GM23338 (cell line): Measurements from ENCODE around the gene ALDH9A1. TPM values are rescaled to one million over a fixed set of nuclear protein-coding genes. Genes with fewer than 3 reads are reported as not detected.
A peak's percentile ranks its signal among the peaks of the same experiment; 100 is the strongest.

Source experiments
- ATAC-seq: fragments of 200-7000 bp; cut with Tn5 transposase; 3 replicates; pipeline ENCODE4 v1.9.1; 2020
- DNase-seq: peaks from one replicate; pipeline ENCODE4 v3.0.0-alpha.2; 2015; ENCODE audit warnings: low spot score
- H2AFZ ChIP-seq: fragments of 200-600 bp; sonication (generic); 2 replicates; pipeline ENCODE4 v1.8.0; 2016; ENCODE audit warnings: antibody characterized with exemption, mild to moderate bottlenecking, moderate library complexity
- H3F3A ChIP-seq: fragments of 200-600 bp; sonication (generic); replicated peaks from 2 replicates; pipeline ENCODE4 v1.8.0; 2017; ENCODE audit warnings: antibody characterized with exemption, mixed run types, low read depth
- H3K27ac ChIP-seq: fragments of 200-600 bp; sonication (generic); 2 replicates; pipeline ENCODE4 v1.6.1; 2016; ENCODE audit warnings: low read depth
- H3K27me3 ChIP-seq: fragments of 200-600 bp; sonication (generic); 2 replicates; pipeline ENCODE4 v1.8.0; 2016; ENCODE audit warnings: mild to moderate bottlenecking, mixed run types, moderate library complexity; ENCODE audit not compliant: insufficient read depth
- H3K36me3 ChIP-seq: fragments of 200-600 bp; sonication (generic); 2 replicates; pipeline ENCODE4 v1.8.0; 2016; ENCODE audit warnings: mild to moderate bottlenecking; ENCODE audit not compliant: insufficient read depth
- H3K4me1 ChIP-seq: fragments of 200-600 bp; sonication (generic); 2 replicates; pipeline ENCODE4 v1.8.0; 2016; ENCODE audit warnings: mild to moderate bottlenecking, moderate library complexity; ENCODE audit not compliant: insufficient read depth
- H3K4me2 ChIP-seq: fragments of 200-600 bp; sonication (generic); 2 replicates; pipeline ENCODE4 v1.7.1; 2017; ENCODE audit warnings: mixed run types
- H3K4me3 ChIP-seq: fragments of 200-600 bp; sonication (generic); 2 replicates; pipeline ENCODE4 v1.6.1; 2016; ENCODE audit warnings: mixed run types
- H3K79me2 ChIP-seq: fragments of 200-600 bp; sonication (generic); replicated peaks from 2 replicates; pipeline ENCODE4 v1.8.0; 2017; ENCODE audit warnings: mild to moderate bottlenecking; ENCODE audit not compliant: insufficient read depth
- H3K9me2 ChIP-seq: fragments of 200-600 bp; sonication (generic); 2 replicates; pipeline ENCODE4 v1.8.0; 2017; ENCODE audit not compliant: insufficient read depth
- H4K20me1 ChIP-seq: fragments of 200-600 bp; sonication (generic); replicated peaks from 2 replicates; pipeline ENCODE4 v1.8.0; 2017; ENCODE audit warnings: mild to moderate bottlenecking; ENCODE audit not compliant: insufficient read depth
- H3K27ac Mint-ChIP-seq: 2 replicates; pipeline ENCODE4 v1.8.0; 2020; ENCODE audit warnings: inconsistent platforms, mild to moderate bottlenecking, moderate library complexity, mixed read lengths
- H3K27me3 Mint-ChIP-seq: 3 replicates; pipeline ENCODE4 v1.8.0; 2022; ENCODE audit warnings: low read depth, mild to moderate bottlenecking, moderate library complexity, mixed read lengths, inconsistent platforms; ENCODE audit not compliant: insufficient read depth, poor library complexity
- H3K36me3 Mint-ChIP-seq: 3 replicates; pipeline ENCODE4 v1.8.0; 2021; ENCODE audit warnings: low read depth, mild to moderate bottlenecking, inconsistent platforms, moderate library complexity, mixed read lengths
- H3K4me1 Mint-ChIP-seq: 3 replicates; pipeline ENCODE4 v1.8.0; 2020; ENCODE audit warnings: mild to moderate bottlenecking, inconsistent platforms, mixed read lengths
- H3K4me3 Mint-ChIP-seq: 3 replicates; pipeline ENCODE4 v1.8.0; 2021; ENCODE audit warnings: moderate library complexity, mild to moderate bottlenecking, inconsistent platforms, mixed read lengths
- H3K9me3 Mint-ChIP-seq: 3 replicates; pipeline ENCODE4 v1.8.0; 2020; ENCODE audit warnings: moderate library complexity, mild to moderate bottlenecking, inconsistent platforms, mixed read lengths
- CREB1 ChIP-seq: fragments of 250-450 bp; sonication (Bioruptor Pico); IDR thresholded peaks from 2 replicates; pipeline ENCODE4 v1.5.0; 2020; ENCODE audit warnings: low read depth, mild to moderate bottlenecking, moderate library complexity
- EZH2 ChIP-seq: fragments of 200-600 bp; sonication (generic); IDR thresholded peaks from one replicate; pipeline ENCODE4 v1.8.0; 2017; ENCODE audit warnings: antibody characterized with exemption, mild to moderate bottlenecking, low read depth; ENCODE audit not compliant: unreplicated experiment
- EZH2phosphoT487 ChIP-seq: fragments of 200-600 bp; sonication (generic); IDR thresholded peaks from one replicate; pipeline ENCODE4 v1.8.1; 2018; ENCODE audit warnings: antibody characterized with exemption; ENCODE audit not compliant: unreplicated experiment
- JUNB ChIP-seq: IDR thresholded peaks from one replicate; pipeline ENCODE4 v1.6.1; 2016; ENCODE audit warnings: antibody characterized with exemption; ENCODE audit not compliant: unreplicated experiment
- NANOG ChIP-seq: IDR thresholded peaks from 2 replicates; pipeline ENCODE4 v1.6.1; 2016; ENCODE audit warnings: antibody characterized with exemption, borderline replicate concordance
- POLR2AphosphoS5 ChIP-seq: IDR thresholded peaks from 2 replicates; pipeline ENCODE4 v1.6.1; 2016; ENCODE audit warnings: antibody characterized with exemption, low read depth
- STAT1 ChIP-seq: IDR thresholded peaks from one replicate; pipeline ENCODE4 v1.6.1; 2016; ENCODE audit warnings: antibody characterized with exemption; ENCODE audit not compliant: unreplicated experiment
- ZNF114 ChIP-seq: fragments of 250-450 bp; sonication (Bioruptor Pico); IDR thresholded peaks from 2 replicates; pipeline ENCODE4 v1.5.0; 2020; ENCODE audit warnings: mild to moderate bottlenecking, moderate library complexity
- ZNF331 ChIP-seq: fragments of 250-450 bp; sonication (Bioruptor Pico); IDR thresholded peaks from 2 replicates; pipeline ENCODE4 v1.5.0; 2020; ENCODE audit warnings: low read depth, mild to moderate bottlenecking, moderate library complexity
- ZNF462 ChIP-seq: fragments of 250-450 bp; sonication (Bioruptor Pico); IDR thresholded peaks from 2 replicates; pipeline ENCODE4 v1.5.0; 2020; ENCODE audit warnings: mild to moderate bottlenecking, moderate library complexity
- polyA plus RNA-seq: library from polyadenylated mRNA; unstranded; fragments of >200 nt; fragmentation: Nextera tagmentation; extraction: Ambion mirVana; gene quantifications from 2 replicates; pipeline ENCODE4 v1.2.1, GENCODE V29; 2016
- total RNA-seq: library from RNA; depleted of rRNA; stranded (reverse); fragments of >200 nt; shearing (Covaris generic); gene quantifications from 2 replicates; pipeline ENCODE4 v1.2.3, GENCODE V29; 2014
- TF ChIP-seq, protein P1 (sequence below), 2 experiments: fragments of 200-600 bp in 1 of 2; sonication (generic) in 1 of 2; conservative IDR thresholded peaks; 2 replicates each; pipeline versions ENCODE4 v1.5.1 to v1.6.1; 2016 to 2017; ENCODE audit warnings: antibody characterized with exemption in 2 of 2, low read depth in 2 of 2, mild to moderate bottlenecking in 2 of 2, moderate library complexity in 1 of 2
- TF ChIP-seq, protein P2 (sequence below): IDR thresholded peaks from 2 replicates; pipeline ENCODE4 v1.6.1; 2016; ENCODE audit warnings: antibody characterized with exemption
- TF ChIP-seq, protein P3 (sequence below): IDR thresholded peaks from one replicate; pipeline ENCODE4 v1.6.1; 2018; ENCODE audit warnings: antibody characterized with exemption; ENCODE audit not compliant: unreplicated experiment

ALDH9A1 gene
- total and polyA plus RNA-seq, 2 experiments from 2014 or later: 50.6 to 59.2 TPM

GRCh38 chr1:165633614-165634013, 64.7 kb downstream of the ALDH9A1 start:
- Histone ChIP-seq H3K27me3 (no peaks in the 10 kb centered on the region), H3K4me1 (peaks cover 45% of the 10 kb centered on the region), H3K4me2 (0 out of 2 replicates have a peak overlapping the region, but pooled peaks have one; percentile 54), H3K9me2 (no peaks in the 10 kb centered on the region), H3K4me3 (no peak overlapping the region), H3F3A (no peaks in the 10 kb centered on the region), H2AFZ (no peak overlapping the region), H3K27ac (no peak overlapping the region), H3K79me2 (peaks cover 58% of the 10 kb centered on the region), H4K20me1 (peaks cover 12% of the 10 kb centered on the region; the same call in 1 of the 2 replicates), H3K36me3 (peaks cover 5% of the 10 kb centered on the region; the same call in 1 of the 2 replicates)
- H3K9me3 Mint-ChIP-seq: no peaks in the 10 kb centered on the region
- H3K4me1 Mint-ChIP-seq: peaks cover 48% of the 10 kb centered on the region
- TF ChIP-seq JUNB: no peak
- no peak for TF ChIP-seq ZNF114 (CRISPR knock-in tag)
- no peak for TF ChIP-seq CREB1 (CRISPR knock-in tag)
- no peak for TF ChIP-seq NANOG
- TF ChIP-seq, protein P1, sequence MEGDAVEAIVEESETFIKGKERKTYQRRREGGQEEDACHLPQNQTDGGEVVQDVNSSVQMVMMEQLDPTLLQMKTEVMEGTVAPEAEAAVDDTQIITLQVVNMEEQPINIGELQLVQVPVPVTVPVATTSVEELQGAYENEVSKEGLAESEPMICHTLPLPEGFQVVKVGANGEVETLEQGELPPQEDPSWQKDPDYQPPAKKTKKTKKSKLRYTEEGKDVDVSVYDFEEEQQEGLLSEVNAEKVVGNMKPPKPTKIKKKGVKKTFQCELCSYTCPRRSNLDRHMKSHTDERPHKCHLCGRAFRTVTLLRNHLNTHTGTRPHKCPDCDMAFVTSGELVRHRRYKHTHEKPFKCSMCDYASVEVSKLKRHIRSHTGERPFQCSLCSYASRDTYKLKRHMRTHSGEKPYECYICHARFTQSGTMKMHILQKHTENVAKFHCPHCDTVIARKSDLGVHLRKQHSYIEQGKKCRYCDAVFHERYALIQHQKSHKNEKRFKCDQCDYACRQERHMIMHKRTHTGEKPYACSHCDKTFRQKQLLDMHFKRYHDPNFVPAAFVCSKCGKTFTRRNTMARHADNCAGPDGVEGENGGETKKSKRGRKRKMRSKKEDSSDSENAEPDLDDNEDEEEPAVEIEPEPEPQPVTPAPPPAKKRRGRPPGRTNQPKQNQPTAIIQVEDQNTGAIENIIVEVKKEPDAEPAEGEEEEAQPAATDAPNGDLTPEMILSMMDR (conservative IDR thresholded peaks at IDR 0.05; ENCODE audit: low read depth in 2 of 2): no peak
- TF ChIP-seq, protein P2, sequence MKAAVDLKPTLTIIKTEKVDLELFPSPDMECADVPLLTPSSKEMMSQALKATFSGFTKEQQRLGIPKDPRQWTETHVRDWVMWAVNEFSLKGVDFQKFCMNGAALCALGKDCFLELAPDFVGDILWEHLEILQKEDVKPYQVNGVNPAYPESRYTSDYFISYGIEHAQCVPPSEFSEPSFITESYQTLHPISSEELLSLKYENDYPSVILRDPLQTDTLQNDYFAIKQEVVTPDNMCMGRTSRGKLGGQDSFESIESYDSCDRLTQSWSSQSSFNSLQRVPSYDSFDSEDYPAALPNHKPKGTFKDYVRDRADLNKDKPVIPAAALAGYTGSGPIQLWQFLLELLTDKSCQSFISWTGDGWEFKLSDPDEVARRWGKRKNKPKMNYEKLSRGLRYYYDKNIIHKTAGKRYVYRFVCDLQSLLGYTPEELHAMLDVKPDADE: no peak
- TF ChIP-seq ZNF462 (CRISPR knock-in tag): no peak
- TF ChIP-seq, protein P3, sequence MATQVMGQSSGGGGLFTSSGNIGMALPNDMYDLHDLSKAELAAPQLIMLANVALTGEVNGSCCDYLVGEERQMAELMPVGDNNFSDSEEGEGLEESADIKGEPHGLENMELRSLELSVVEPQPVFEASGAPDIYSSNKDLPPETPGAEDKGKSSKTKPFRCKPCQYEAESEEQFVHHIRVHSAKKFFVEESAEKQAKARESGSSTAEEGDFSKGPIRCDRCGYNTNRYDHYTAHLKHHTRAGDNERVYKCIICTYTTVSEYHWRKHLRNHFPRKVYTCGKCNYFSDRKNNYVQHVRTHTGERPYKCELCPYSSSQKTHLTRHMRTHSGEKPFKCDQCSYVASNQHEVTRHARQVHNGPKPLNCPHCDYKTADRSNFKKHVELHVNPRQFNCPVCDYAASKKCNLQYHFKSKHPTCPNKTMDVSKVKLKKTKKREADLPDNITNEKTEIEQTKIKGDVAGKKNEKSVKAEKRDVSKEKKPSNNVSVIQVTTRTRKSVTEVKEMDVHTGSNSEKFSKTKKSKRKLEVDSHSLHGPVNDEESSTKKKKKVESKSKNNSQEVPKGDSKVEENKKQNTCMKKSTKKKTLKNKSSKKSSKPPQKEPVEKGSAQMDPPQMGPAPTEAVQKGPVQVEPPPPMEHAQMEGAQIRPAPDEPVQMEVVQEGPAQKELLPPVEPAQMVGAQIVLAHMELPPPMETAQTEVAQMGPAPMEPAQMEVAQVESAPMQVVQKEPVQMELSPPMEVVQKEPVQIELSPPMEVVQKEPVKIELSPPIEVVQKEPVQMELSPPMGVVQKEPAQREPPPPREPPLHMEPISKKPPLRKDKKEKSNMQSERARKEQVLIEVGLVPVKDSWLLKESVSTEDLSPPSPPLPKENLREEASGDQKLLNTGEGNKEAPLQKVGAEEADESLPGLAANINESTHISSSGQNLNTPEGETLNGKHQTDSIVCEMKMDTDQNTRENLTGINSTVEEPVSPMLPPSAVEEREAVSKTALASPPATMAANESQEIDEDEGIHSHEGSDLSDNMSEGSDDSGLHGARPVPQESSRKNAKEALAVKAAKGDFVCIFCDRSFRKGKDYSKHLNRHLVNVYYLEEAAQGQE: no peak
- no peak for TF ChIP-seq POLR2AphosphoS5
- no peak for TF ChIP-seq ZNF331 (CRISPR knock-in tag)
- no peak for TF ChIP-seq EZH2
- TF ChIP-seq EZH2phosphoT487: no peak
- no peak for TF ChIP-seq STAT1
- H3K36me3 Mint-ChIP-seq: no peaks in the 10 kb centered on the region
- DNase-seq (no peak), ATAC-seq (no peak)
- peaks cover 10% of the 10 kb centered on the region for H3K27me3 Mint-ChIP-seq
- H3K27ac Mint-ChIP-seq: no peak overlapping the region
- H3K4me3 Mint-ChIP-seq: no peak overlapping the region
